ENCODE data around the gene PPP1R10.

The PPP1R10 gene

DNA sequence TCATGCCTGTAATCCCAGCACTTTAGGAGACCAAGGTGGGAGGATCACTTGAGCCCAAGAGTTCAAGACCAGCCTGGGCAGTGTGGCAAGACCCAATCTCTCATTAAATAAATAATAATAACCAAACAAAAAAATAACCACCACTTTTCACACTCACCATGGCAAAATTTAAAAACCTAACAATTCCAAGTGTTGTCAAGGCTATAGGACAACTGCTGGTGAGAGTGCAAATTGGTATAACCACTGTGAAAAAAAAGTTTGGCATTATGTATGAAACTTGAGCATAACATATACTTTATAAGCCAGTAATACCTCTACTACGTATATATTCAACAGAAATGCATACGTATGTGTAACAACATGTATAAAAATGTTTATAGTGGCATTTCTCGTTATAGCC lies 56.1 kb downstream of the PPP1R10 start:
- in situ Hi-C loops (cut with MboI; ENCODE audit: low sequenced_read_pairs), result no loop called here

DNA sequence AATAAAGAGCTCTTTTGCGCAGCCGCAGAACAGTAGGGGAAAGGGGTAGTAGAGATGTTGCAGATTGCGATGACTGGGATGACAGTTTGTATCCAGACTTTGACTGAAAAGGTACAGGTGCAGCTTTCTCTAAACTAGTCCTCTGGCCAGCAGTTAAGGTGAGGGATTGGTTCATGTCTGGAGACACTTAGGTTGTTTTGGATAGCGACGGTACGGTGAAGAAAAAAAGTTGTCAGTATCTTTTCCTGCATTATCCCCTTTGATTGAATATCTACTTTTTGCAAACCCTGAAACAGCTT lies 59.4 kb downstream of the PPP1R10 start:
- in situ Hi-C loops (cut with MboI; ENCODE audit: low sequenced_read_pairs), result no loop called here

DNA sequence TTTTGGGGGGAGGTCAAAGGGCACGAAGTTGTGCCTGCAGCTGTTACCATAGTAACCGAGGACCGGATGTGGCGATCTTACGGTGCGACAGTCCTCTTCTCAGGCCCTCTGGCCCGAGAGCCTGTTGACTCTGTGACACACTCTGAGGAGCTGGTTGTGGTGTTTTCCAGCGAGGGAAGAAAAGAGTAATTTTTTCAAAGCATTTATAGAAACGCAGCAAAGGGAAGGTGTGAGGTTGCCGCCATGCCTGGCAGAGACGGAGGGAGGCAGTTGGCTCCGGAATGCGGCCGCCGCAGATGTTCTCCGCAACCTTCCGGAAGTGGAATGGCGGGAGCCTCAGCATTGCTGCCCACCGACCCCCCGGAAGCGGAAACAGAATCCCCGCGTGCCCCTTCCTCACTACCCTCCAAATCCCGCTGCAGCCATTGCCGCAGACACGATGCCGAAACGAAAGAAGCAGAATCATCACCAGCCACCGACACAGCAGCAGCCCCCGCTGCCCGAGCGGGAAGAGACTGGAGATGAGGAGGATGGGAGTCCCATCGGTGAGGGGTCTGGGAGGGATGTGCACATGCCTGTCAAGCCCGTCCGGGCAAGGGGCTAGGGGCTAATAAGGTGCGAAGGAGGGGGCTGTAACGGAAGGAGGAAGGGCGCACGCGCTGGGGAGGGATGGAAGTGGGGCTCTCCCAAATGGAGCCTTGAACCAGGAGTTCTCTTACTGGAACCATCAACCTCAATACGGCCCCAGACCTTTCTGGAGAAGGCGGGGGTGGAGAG lies 59.9 kb downstream of the PPP1R10 start, which contains the start of gene PRR3:
TSS of gene PRR3 (plus strand) at position 390 of the 777 bp plus-strand sequence. CDS start at position 440, 50 bp downstream.
- in situ Hi-C loops (cut with MboI; ENCODE audit: low sequenced_read_pairs), result no loop called here

- in situ Hi-C loops (cut with MboI; ENCODE audit: low sequenced_read_pairs), result no loop called here
Measured at GRCh38 chr6:30556066-30556905, 60.8 kb downstream of the PPP1R10 start, which contains the start of gene GNL1. GNL1 (minus strand) TSS chr6:30556489; CDS start chr6:30556203, 286 bp downstream.

DNA sequence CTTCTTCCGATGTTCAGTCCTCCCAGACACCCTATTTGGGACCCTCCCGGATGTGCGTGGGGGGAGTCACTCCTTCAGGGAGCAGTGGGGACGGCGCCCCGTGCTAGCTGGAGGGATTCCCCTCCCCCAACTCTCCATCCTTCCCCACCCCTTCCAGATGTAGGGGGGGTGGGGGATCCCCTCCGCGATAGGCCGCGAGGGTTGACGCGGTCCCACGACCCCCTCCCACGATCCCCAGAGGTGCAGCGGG lies 61.3 kb downstream of the PPP1R10 start:
- in situ Hi-C loops (cut with MboI; ENCODE audit: low sequenced_read_pairs), result no loop called here

GRCh38 chr6:30554962-30555815 lies 61.9 kb downstream of the PPP1R10 start:
- in situ Hi-C loops (cut with MboI; ENCODE audit: low sequenced_read_pairs), result no loop called here

DNA sequence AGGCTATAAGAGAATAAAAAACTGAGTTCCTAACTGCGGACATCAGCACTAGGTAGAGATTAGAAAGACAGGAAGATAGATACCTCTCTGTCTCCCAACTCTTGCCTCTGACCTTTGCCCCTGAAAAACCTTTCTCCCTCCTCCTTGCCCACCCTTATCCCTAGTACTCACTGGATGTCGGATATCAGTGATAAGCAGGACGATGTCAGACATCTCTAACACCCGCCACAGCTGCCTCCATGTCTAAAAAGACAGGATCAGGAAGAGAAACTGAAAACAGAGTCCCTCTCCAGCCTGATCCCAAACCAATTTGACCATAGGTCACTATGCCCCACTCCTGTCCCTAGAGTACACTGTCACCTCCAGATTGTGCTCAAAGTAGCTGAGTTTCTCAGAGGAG lies 62.6 kb downstream of the PPP1R10 start:
- in situ Hi-C loops (cut with MboI; ENCODE audit: low sequenced_read_pairs), result no loop called here
